NCI-H510A (cell line): ENCODE measurements around the gene ITPRIP.

Experiments
- DNase-seq: peaks from one replicate; lab custom pipeline; 2025; lab: John Stamatoyannopoulos, UW

Gene ITPRIP

DNA sequence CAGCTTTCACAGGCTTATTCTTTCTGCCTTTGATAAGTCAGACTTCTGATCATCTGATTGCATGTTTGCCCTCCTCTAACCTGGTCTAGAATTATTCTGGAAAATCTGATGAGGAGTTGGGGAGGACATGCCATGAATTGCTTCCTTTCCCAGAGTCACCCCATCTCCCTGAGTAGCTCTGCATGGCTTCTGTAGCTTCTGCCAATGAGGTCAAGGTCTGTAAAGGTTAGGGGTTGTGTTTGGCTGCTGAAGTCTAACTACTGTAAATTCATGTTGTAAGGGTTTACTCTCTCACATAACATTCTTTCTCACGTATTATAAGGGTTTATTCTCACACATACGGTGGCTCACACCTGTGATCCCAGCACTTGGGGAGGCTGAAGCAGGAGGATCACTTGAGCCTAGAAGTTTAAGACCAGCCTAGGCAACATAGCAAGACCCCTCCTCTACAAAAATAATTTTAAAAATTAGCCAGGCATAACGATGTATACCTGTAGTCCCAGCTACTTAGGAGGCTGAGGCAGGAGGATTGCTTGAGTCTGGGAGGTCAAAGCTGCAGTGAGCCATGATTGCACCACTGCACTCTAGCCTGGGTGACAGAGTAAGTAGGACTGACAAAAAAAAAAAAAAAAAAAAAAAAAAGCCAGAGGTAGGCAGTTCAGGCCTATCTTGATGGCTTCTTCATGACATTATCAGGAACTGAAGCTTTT, 58.6 kb downstream of the ITPRIP start:
- DNase-seq, result no peak

DNA sequence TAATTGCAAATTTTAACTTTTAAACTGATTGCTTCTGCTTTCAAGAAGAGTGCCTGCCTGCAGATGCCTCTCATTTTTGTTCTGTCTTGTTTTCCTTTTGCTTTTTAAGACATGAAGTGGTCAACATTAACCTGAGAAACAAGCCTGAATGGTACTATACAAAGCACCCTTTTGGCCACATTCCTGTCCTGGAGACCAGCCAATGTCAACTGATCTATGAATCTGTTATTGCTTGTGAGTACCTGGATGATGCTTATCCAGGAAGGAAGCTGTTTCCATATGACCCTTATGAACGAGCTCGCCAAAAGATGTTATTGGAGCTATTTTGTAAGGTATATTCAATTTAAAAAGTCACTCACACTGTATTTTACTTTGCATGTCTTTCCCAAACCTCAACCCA, 60.5 kb downstream of the ITPRIP start:
- peak; percentile 11 for DNase-seq

DNA sequence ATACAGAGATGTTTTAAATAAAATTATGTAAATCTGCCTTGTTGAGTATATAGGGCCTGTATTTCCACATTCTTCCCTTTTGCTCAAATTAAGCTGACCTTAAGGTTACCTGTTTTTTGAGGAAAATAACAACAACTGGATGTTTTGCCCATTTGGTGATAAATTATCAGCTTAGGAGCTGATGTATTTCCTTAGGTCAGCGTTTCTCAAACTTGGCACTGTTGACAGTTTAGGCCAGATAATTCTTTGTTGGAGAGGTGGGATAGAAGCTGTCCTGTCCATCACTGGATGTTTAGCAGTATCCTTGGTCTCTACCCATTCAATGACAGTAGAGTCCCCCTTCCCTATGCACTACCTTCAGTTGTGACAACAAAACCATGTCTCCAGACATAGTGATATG, 62.1 kb downstream of the ITPRIP start:
- no peak for DNase-seq

DNA sequence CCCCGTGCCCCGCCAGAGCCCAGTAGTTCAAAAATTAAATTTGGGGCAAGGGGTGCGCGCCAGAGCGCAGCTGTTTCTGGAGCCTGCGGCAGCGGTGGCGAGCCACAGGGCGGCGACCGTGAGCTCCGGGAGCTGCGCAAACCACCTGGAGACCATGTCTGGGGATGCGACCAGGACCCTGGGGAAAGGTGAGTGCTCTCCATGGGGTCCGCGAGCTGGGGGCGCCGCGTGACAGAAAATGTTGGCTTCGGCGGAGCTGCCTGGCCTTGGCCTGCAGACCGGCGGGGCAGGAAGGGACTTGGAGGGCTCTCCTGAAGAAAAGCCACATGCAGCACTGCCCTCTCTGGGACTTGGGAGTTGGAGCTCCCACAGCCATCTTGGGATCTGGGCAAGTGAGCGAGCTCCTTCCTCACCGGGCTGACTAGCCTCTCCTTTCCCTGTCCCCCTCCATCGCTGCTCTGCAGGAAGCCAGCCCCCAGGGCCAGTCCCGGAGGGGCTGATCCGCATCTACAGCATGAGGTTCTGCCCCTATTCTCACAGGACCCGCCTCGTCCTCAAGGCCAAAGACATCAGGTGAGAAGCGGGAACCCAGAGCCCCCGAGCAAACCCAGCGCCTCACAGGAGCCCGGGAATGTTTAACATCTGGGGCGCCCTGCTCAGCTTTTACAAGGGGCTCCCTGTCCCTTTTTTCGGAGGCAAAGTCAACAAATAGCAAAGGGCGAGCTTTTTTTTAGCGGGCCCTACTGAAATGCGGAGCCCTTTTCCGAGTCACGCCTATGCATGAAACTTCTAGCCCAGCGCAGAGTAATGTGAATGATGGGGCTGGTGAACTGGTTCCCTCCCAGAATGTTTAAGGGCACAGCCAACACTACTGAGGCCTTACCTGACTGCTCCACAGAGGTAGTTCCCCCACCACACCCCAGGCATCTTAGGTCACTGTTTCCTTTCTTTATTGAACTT, 63.2 kb downstream of the ITPRIP start:
- no peak for DNase-seq

DNA sequence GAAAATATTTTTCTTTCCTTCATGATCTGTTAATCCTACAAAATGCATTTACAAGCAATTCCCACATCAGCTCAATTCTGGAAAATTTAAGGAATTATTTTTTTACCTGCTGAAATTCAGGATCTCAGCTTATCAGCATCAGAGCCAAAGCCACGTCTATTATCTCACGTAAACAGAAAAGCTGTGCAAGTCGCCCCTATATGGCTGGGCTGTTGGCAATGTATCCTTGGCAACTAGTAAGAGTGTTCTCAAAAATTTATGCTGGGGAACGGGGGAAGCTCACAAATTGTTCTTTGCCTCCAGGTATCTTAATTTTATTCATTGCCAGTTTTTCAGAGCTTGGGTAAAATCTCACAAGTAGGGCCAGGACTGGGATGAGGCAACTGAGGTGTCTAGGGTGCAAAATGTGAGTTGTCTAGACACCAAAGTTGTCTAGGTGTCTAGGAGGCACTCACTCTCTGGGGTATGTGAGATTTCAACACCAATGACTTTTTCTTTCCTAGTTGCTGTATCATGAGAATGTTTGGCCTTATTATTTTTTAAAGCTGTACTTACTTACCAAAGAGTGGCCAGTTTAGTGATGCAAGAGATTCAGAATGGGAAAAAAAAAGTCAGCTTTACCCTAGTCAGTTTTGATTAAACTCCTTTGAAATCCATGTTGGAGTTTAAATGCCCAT, 64.2 kb downstream of the ITPRIP start:
- no peak for DNase-seq

DNA sequence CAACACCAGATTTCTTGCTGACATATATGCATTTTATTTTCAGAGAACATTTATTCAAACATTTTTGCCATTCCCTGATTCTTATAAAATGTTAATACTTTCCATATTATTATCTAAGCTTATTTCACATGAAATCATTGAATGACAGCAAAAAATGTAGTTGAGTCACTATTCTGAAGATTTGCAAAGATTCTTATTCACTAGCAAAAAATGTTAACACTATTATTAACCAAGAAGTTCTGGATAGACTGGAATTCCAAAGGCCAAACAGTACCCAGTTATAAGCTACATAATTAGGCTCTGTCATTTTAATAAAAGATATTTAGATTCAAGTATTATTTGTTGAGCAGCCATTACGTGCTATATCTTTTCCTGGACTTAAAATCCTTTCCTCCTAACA, 65.0 kb downstream of the ITPRIP start:
- DNase-seq, result no peak

DNA sequence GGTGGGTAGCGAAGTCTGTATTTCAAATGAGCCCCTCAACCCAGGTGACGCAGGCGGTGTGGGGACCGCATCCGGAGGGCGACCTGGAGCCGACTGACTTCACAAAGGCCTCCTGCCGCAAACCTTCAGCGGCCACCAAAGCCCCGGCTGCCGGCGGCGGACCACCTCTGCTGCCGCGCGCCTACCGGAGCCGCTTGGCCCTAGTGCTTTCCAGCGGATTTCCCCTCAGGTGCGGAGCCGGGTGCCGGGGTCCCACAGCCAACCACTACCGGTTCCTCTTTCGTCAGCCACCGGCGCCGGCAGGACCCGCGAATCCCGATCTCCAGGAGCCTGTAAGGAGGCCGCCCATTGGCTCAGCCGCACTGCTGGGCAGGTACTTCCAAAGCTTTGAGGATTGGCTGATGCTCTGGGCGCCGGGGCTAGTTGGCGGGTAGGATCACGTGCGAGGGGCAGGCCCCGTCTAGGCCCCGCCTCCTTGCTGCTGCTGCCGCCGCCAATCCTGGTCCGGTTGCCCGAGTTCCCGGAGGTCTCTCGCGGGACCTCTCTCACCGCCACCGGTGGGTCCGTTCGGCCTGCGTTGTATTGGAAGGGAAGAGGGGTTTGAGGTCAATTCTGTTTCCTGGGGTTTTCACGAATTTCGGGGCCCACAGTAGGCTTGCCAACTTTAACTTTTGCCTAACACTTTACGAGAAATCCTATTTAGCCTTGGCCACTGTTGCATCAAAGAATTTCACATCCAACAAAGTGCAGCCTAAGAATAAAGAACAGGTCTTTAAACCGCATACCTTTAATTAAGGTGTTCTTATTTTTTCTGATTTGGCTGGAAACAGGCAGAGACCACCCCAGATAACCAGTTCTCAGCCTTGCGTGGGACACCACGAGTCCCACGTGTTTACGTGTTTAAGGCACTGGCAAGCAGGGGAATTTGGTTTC, 69.3 kb downstream of the ITPRIP start, which contains the start of gene GSTO2:
Gene GSTO2 (plus strand): TSS at position 472 of the 933 bp plus-strand sequence. CDS start 5,732 bp downstream, outside the sequence.
- peak; percentile 99 for DNase-seq

DNA sequence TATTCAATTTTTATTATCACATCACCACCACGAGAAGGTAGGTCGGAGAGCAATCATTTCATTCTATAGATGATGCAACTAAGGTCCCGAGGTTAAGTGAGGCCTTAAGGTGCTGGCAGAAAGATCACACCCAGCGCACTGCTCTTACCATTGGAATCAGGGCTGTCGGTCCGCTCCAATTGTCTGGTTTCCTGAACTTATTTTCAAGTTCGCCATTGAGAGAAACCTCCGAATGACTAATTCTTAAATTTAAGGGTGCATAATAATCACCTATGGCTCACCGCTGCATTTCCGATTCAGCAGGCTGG, 69.9 kb downstream of the ITPRIP start:
- no peak for DNase-seq

DNA sequence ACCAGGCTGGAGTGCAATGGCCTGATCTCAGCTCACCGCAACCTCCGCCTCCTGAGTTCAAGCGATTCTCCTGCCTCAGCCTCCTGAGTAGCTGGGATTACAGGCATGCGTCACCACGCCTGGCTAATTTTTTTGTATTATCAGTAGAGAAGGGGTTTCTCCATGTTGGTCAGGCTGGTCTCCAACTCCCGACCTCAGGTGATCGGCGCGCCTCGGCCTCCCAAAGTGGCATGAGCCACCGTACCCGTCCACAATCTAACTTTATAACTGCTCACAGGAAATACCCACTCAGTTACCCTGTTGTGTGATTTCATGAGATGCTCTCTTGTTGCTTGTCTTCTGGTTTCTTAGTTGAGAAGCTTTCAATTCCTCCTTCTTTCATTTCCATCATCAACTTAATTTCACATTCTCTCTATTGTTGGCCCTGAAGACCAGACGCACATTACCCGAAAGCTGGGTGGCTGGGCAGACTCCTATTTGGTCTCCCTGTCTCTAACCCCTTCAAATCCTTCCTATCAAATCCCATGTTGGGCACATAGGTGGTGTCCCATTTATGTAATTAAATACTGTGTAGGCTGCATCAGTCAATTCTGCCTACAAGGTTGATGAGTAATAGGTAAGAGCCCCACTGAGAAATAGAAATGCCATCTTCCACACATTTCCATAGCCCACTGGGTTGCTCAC, 70.4 kb downstream of the ITPRIP start:
- no peak for DNase-seq

DNA sequence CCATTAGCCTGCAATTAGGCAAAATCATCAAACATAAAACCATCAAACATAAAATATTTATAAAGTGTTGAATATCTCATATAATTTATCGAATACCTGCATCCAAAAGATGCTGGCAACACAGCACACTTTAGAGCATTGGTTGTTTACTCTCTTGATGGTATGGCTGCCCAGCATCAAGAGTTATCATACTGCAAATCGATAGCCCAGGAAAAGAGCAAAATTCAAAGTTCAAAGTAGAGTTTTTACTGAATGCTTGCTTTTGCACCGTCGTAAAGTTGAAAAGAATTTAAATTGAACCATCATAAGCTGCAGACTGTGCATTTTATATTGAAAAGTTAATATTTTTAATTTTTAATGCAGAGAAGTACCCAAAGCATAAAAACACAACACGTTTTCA, 73.5 kb downstream of the ITPRIP start:
- DNase-seq, result no peak

DNA sequence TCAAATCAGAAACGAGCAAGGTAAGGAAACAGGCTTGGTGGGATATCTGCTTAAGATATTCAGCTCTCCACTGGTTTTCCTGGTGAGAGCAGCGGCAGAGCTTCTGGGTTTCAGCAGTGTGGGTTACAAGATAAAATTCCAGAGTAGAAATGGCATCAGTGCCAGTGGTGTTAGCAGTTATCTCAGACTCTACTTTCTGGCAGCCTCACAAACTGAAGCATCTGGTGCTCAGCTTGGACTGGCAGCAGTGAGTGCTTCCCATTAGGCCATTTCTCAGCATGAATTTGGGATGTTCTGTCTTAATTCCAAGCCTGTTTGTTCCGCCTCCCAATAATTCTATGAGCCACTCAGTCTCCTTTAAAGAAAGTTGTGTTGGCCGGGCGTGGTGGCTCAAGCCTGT, 76.2 kb downstream of the ITPRIP start:
- no peak for DNase-seq

DNA sequence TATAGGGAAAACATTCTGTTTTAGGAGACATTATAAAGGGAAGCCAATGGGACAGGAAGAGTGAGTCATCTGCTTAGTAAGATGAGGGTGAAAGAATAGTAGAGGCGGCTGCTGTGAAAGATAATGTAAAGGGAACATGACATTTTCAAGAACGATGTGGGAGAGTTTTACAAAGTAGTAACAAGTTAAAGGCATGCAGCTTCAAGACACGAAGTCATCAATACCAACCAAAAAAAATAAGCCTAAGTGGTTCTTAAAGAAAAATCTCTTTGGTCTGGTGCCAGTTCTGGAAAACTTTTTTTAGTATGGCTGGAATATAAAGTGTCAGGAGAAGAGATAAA, 77.5 kb downstream of the ITPRIP start:
- no peak for DNase-seq

DNA sequence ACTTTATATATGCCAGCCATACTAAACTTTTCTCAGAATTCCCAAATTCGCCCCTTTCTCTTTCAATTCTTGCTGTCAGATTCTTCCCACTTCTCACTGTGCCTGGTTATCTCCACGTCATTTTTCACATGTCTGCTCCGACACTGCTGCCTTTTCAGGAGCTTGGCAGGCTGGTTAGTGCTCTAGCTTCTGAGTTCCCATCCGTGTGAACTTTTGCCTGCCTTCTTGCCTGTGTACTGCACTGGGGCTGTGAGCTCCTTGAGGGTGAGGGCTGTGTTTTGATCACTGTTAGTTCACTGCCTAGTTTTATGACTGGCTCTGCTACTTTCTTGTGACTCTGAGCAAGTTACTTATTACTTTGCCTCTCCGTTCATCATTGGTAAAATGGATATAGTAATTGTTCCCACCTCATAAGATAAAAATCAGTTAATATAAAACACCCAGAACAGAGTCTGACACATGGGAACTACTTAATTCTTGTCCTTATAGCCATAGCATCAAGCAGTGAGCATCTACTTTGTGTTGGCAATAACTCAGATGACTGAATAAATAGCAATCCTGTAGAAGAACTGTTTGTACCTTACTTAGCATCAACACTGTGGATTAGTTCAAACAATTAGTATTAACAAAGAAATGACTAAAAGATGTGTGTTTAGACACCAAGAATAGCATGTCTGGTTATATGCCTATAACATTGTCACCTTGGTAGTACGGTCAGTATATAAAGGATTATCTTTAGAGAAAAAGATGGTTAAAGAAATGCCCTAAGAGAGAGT, 78.1 kb downstream of the ITPRIP start:
- no peak for DNase-seq
